A673 (cell line): ENCODE measurements around the gene SURF6.

ENCODE experiments used
- EZH2 ChIP-seq: fragments of 200-600 bp; sonication (generic); IDR thresholded peaks from 2 replicates; pipeline ENCODE4 v1.6.1; 2017; ENCODE audit warnings: borderline replicate concordance, low read depth, mild to moderate bottlenecking, mixed read lengths, antibody characterized with exemption, low read length; ENCODE audit not compliant: poor library complexity, severe bottlenecking
- TF ChIP-seq, protein P1 (sequence below): fragments of 300-800, 200-600 bp; sonication (generic); conservative IDR thresholded peaks from 2 replicates; pipeline ENCODE4 v1.5.1; 2017; ENCODE audit warnings: low read depth, mild to moderate bottlenecking, antibody characterized with exemption, low read length, moderate library complexity, mixed read lengths

DNA sequence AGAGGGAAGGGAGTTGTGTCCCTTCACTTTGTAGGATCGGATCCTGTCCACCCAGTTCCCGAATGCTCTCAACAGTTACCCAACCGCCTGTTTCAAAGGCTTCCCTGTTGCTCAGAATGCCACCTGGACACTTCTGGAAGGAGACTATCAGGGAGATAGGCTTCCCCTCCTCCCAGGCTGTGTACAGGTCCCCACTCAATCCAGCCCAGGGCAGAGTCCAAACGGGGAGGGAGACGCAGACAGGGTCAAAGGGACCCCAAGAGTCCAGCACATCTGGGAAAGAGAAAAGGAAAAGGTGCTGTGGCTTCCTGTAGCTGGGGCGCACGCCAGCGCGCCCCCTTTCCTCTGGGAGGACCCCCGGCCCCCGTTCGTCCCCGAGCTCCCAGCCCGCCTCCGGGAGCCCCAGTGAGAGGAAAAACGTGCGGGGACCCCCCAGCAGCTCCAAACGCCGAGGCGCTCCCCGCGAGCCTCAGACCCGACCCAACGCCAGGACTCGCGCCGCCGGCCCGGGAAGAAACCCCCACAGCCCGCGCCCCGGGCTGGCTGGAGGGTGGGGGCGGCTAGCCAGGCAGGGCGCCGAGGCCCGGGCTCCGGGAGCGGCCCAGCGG is 39.2 kb upstream of the SURF6 start:
- TF ChIP-seq EZH2: no peak
- TF ChIP-seq, protein P1, sequence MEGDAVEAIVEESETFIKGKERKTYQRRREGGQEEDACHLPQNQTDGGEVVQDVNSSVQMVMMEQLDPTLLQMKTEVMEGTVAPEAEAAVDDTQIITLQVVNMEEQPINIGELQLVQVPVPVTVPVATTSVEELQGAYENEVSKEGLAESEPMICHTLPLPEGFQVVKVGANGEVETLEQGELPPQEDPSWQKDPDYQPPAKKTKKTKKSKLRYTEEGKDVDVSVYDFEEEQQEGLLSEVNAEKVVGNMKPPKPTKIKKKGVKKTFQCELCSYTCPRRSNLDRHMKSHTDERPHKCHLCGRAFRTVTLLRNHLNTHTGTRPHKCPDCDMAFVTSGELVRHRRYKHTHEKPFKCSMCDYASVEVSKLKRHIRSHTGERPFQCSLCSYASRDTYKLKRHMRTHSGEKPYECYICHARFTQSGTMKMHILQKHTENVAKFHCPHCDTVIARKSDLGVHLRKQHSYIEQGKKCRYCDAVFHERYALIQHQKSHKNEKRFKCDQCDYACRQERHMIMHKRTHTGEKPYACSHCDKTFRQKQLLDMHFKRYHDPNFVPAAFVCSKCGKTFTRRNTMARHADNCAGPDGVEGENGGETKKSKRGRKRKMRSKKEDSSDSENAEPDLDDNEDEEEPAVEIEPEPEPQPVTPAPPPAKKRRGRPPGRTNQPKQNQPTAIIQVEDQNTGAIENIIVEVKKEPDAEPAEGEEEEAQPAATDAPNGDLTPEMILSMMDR: peak; percentile 44
